HepG2 (cell line): ENCODE results near the gene ACTR3. TPM values are rescaled to one million over a fixed set of nuclear protein-coding genes. Genes with fewer than 3 reads are reported as not detected.

Source experiments
- AHR ChIP-seq: IDR thresholded peaks from 2 replicates; pipeline ENCODE4 v1.6.1; 2018; ENCODE audit warnings: missing genetic modification reagents, missing compliant biosample characterization
- ERF ChIP-seq: IDR thresholded peaks from 2 replicates; pipeline ENCODE4 v1.6.1; 2018; ENCODE audit warnings: missing biosample characterization, missing genetic modification reagents
- FOXA1 ChIP-seq, 2 experiments: fragments of 450-650 bp in 1 of 2; sonication (generic) in 1 of 2; formaldehyde crosslinking in 1 of 2; IDR thresholded peaks; 2 replicates each; pipeline versions ENCODE4 v1.4.0 to v1.6.1; 2016 to 2020; ENCODE audit warnings: missing genetic modification reagents in 1 of 2
- HDAC1 ChIP-seq: sonication (generic); formaldehyde crosslinking; IDR thresholded peaks from 2 replicates; pipeline ENCODE4 v1.5.1; 2020; ENCODE audit warnings: mild to moderate bottlenecking, missing genetic modification reagents
- HDAC2 ChIP-seq: sonication (generic); formaldehyde crosslinking; IDR thresholded peaks from 2 replicates; pipeline ENCODE4 v1.4.0; 2020; ENCODE audit warnings: missing genetic modification reagents
- HNRNPL ChIP-seq: fragments of 200-400 bp; formaldehyde crosslinking; IDR thresholded peaks from 2 replicates; pipeline ENCODE4 v1.6.1; 2017; ENCODE audit warnings: mild to moderate bottlenecking, low read depth, low read length
- HNRNPUL1 ChIP-seq: fragments of 200-400 bp; formaldehyde crosslinking; IDR thresholded peaks from 2 replicates; pipeline ENCODE4 v1.6.1; 2017; ENCODE audit warnings: low read depth, mild to moderate bottlenecking, low read length, moderate library complexity
- JDP2 ChIP-seq: sonication (generic); formaldehyde crosslinking; IDR thresholded peaks from 2 replicates; pipeline ENCODE4 v1.8.1; 2022; ENCODE audit warnings: missing genetic modification reagents, borderline replicate concordance
- KDM5A ChIP-seq: fragments of 200-600 bp; sonication (generic); IDR thresholded peaks from 2 replicates; pipeline ENCODE4 v1.7.0; 2018; ENCODE audit warnings: antibody characterized with exemption, mild to moderate bottlenecking, low read length, borderline replicate concordance
- KLF13 ChIP-seq: sonication (generic); formaldehyde crosslinking; IDR thresholded peaks from 2 replicates; pipeline ENCODE4 v1.4.0; 2020; ENCODE audit warnings: mild to moderate bottlenecking, missing genetic modification reagents
- NFIC ChIP-seq: IDR thresholded peaks from 2 replicates; pipeline ENCODE4 v1.6.1; 2012; ENCODE audit warnings: mild to moderate bottlenecking, low read length, inconsistent platforms
- NR2F1 ChIP-seq, 2 experiments: fragments of 450-650 bp in 1 of 2; formaldehyde crosslinking in 1 of 2; IDR thresholded peaks; 2 replicates each; pipeline versions ENCODE4 v1.5.0 to v1.6.1; 2016 to 2020; ENCODE audit warnings: mild to moderate bottlenecking in 1 of 2, missing compliant biosample characterization in 1 of 2, missing genetic modification reagents in 1 of 2, moderate library complexity in 1 of 2
- NR2F6 ChIP-seq, 2 experiments: IDR thresholded peaks; 2 replicates each; pipeline ENCODE4 v1.6.1; 2016; ENCODE audit warnings: antibody characterized with exemption in 1 of 2, mild to moderate bottlenecking in 1 of 2
- PTBP1 ChIP-seq: fragments of 200-400 bp; formaldehyde crosslinking; IDR thresholded peaks from 2 replicates; pipeline ENCODE4 v1.6.1; 2018; ENCODE audit warnings: low read length, low read depth; ENCODE audit not compliant: poor library complexity, severe bottlenecking
- RBM39 ChIP-seq: fragments of 200-400 bp; formaldehyde crosslinking; IDR thresholded peaks from one replicate; pipeline ENCODE4 v1.6.1; 2018; ENCODE audit warnings: antibody characterized with exemption, mild to moderate bottlenecking, low read depth, low read length; ENCODE audit not compliant: poor library complexity, severe bottlenecking
- REL ChIP-seq: sonication (generic); formaldehyde crosslinking; conservative IDR thresholded peaks from 2 replicates; pipeline ENCODE4 v1.8.0; 2022; ENCODE audit warnings: mild to moderate bottlenecking, missing genetic modification reagents, moderate library complexity
- SKI ChIP-seq: fragments of 450-650 bp; IDR thresholded peaks from one replicate; pipeline ENCODE4 v1.6.1; 2018; ENCODE audit warnings: mild to moderate bottlenecking; ENCODE audit not compliant: partially characterized antibody
- SMARCE1 ChIP-seq: fragments of 450-650 bp; IDR thresholded peaks from 2 replicates; pipeline ENCODE4 v1.6.1; 2017; ENCODE audit warnings: borderline replicate concordance
- SP2 ChIP-seq: sonication (generic); formaldehyde crosslinking; IDR thresholded peaks from 2 replicates; pipeline ENCODE4 v1.5.1; 2020; ENCODE audit warnings: mild to moderate bottlenecking, missing genetic modification reagents
- SRSF1 ChIP-seq: fragments of 200-400 bp; formaldehyde crosslinking; optimal IDR thresholded peaks from 2 replicates; pipeline ENCODE3; 2017; ENCODE audit warnings: mild to moderate bottlenecking, low read depth, low read length, moderate library complexity
- ZBTB1 ChIP-seq: sonication (generic); formaldehyde crosslinking; IDR thresholded peaks from 2 replicates; pipeline ENCODE4 v1.4.0; 2020; ENCODE audit warnings: missing genetic modification reagents, borderline replicate concordance
- ZFP36L2 ChIP-seq: sonication (generic); formaldehyde crosslinking; IDR thresholded peaks from 2 replicates; pipeline ENCODE4 v1.4.0; 2020; ENCODE audit warnings: missing genetic modification reagents
- ZKSCAN5 ChIP-seq: sonication (generic); formaldehyde crosslinking; IDR thresholded peaks from 2 replicates; pipeline ENCODE4 v1.5.1; 2020; ENCODE audit warnings: mild to moderate bottlenecking, missing genetic modification reagents
- ZNF331 ChIP-seq: sonication (generic); formaldehyde crosslinking; IDR thresholded peaks from 2 replicates; pipeline ENCODE4 v1.4.0; 2020; ENCODE audit warnings: missing genetic modification reagents
- ZNF333 ChIP-seq: sonication (generic); formaldehyde crosslinking; IDR thresholded peaks from 2 replicates; pipeline ENCODE4 v1.4.0; 2020; ENCODE audit warnings: mild to moderate bottlenecking, missing genetic modification reagents, borderline replicate concordance
- ZNF446 ChIP-seq: sonication (generic); formaldehyde crosslinking; IDR thresholded peaks from 2 replicates; pipeline ENCODE4 v1.5.0; 2020; ENCODE audit warnings: mild to moderate bottlenecking, missing genetic modification reagents
- ZNF563 ChIP-seq: sonication (generic); formaldehyde crosslinking; IDR thresholded peaks from 2 replicates; pipeline ENCODE4 v1.8.0; 2022; ENCODE audit warnings: mild to moderate bottlenecking, moderate library complexity, missing genetic modification reagents
- ZNF724P ChIP-seq: sonication (generic); formaldehyde crosslinking; IDR thresholded peaks from 2 replicates; pipeline ENCODE4 v1.8.0; 2022; ENCODE audit warnings: missing genetic modification reagents, borderline replicate concordance
- ZNF737 ChIP-seq: sonication (generic); formaldehyde crosslinking; IDR thresholded peaks from 2 replicates; pipeline ENCODE4 v1.5.0; 2020; ENCODE audit warnings: missing genetic modification reagents, mild to moderate bottlenecking, borderline replicate concordance
- ZSCAN22 ChIP-seq: sonication (generic); formaldehyde crosslinking; IDR thresholded peaks from 2 replicates; pipeline ENCODE4 v1.4.0; 2020; ENCODE audit warnings: mild to moderate bottlenecking, missing genetic modification reagents
- polyA plus RNA-seq, 8 experiments: library from polyadenylated mRNA; depleted of rRNA in 3 of 8; stranded (reverse) in 7 of 8; unstranded in 1 of 8; fragments of >200 nt; fragmentation: Illumina TruSeq in 4 of 8; extraction: Trizol in 4 of 8; gene quantifications; 2 replicates each; pipeline versions ENCODE4 v1.2.1 to v1.2.3, GENCODE V29; 2011 to 2016; ENCODE audit warnings: low read depth in 4 of 8, missing spikeins in 1 of 8, mixed read lengths in 1 of 8; ENCODE audit not compliant: insufficient read depth in 1 of 8
- total RNA-seq, 5 experiments: library from RNA; depleted of rRNA; stranded (reverse); fragments of >200 nt; fragmentation: Illumina TruSeq; extraction: Trizol; gene quantifications; 2 replicates each; pipeline ENCODE4 v1.2.3, GENCODE V29; 2016; ENCODE audit warnings: low read depth in 1 of 5
- TF ChIP-seq, protein P1 (sequence below): sonication (generic); formaldehyde crosslinking; IDR thresholded peaks from 2 replicates; pipeline ENCODE4 v1.4.0; 2020; ENCODE audit warnings: mild to moderate bottlenecking, missing genetic modification reagents
- TF ChIP-seq, protein P2 (sequence below): sonication (generic); formaldehyde crosslinking; IDR thresholded peaks from 2 replicates; pipeline ENCODE4 v1.8.0; 2022; ENCODE audit warnings: missing genetic modification reagents, mild to moderate bottlenecking, inconsistent platforms, borderline replicate concordance

The ACTR3 gene
- total and polyA plus RNA-seq, 2 of the 13 experiments (the other 11 are each of a cell fraction or from before 2014, with no cell fraction given), result 123 to 225 TPM

DNA sequence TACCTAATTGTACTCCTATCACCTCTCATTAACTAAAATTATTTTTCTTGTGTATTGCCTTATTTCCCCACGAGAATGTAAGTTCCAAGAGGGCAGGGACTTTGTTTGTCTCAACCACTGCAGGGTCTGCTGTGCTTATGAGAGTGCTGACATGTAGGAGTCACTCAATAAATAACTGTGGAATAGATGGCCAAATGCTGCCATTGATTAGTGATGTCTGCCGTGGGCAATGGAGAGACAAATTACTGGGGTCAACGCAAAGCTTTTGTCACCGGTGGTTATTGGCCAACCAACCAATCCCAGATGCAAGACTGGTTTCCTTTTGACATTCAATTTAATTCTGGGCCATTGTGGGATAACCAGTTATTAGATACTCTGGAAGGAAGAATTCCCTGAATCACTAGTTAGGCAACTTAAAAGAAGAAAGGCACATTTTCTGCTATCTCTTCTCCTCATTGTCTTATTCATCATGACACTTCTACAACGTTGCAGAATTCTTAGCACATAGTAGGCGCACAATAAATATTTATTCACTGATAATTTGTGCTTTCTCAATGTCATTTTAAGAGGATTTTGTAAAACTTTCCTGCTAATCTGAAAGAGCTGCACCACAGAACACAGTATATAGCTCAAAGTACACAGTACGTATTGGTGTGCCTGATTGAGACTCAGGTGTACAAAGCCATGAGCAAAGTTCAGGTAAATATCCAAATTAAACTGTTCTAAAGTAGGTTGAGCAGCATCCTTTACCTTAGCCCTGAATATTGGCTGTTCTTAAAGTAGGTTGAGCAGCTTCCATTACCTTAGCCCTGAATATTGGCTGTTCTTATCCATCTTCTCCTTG is 95.9 kb downstream of the ACTR3 start (continued):
- no peak for TF ChIP-seq REL (CRISPR knock-in tag)
- TF ChIP-seq HDAC1 (CRISPR knock-in tag), result peak; percentile 61; the same call in 1 of the 2 replicates
- no peak for TF ChIP-seq SP2 (CRISPR knock-in tag)
- TF ChIP-seq ZNF563 (CRISPR knock-in tag), result no peak
- TF ChIP-seq ZNF737 (CRISPR knock-in tag), result no peak
- no peak for TF ChIP-seq ZNF446 (CRISPR knock-in tag)
- TF ChIP-seq HNRNPL, result no peak
- no peak for TF ChIP-seq SRSF1
- no peak for TF ChIP-seq ZFP36L2
- no peak for TF ChIP-seq ERF (CRISPR knock-in tag)
- TF ChIP-seq AHR, result no peak
- TF ChIP-seq RBM39, result no peak
- TF ChIP-seq NR2F6 (IDR thresholded peaks at IDR 0.05), result no peak
- peak; percentile 27; the same call in 1 of the 2 replicates for TF ChIP-seq NR2F6 (CRISPR knock-in tag; IDR thresholded peaks at IDR 0.05)
- TF ChIP-seq NFIC, result peak; percentile 35; the same call in 1 of the 2 replicates
- peak; percentile 73 for TF ChIP-seq HDAC2 (CRISPR knock-in tag)
- TF ChIP-seq, protein P1, sequence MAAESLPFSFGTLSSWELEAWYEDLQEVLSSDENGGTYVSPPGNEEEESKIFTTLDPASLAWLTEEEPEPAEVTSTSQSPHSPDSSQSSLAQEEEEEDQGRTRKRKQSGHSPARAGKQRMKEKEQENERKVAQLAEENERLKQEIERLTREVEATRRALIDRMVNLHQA, result no peak
- TF ChIP-seq SMARCE1, result no peak
- no peak for TF ChIP-seq ZNF333 (CRISPR knock-in tag)
- no peak for TF ChIP-seq ZNF724P (CRISPR knock-in tag)
- no peak for TF ChIP-seq KDM5A
- no peak for TF ChIP-seq KLF13 (CRISPR knock-in tag)
- TF ChIP-seq ZBTB1 (CRISPR knock-in tag), result no peak
- no peak for TF ChIP-seq ZKSCAN5 (CRISPR knock-in tag)
- TF ChIP-seq, protein P2, sequence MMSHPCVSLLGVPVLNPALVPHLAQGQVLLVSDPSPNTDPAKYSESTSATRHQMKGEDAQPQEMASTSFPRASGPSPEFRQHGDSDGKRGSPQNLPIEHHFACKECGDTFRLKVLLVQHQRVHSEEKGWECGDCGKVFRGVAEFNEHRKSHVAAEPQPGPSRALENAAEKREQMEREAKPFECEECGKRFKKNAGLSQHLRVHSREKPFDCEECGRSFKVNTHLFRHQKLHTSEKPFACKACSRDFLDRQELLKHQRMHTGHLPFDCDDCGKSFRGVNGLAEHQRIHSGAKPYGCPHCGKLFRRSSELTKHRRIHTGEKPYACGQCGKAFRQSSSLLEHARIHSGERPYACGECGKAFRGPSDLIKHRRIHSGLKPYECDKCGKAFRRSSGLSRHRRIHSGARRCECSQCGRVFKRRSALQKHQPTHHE (CRISPR knock-in tag), result no peak
- no peak for TF ChIP-seq PTBP1
- no peak for TF ChIP-seq ZNF331
- TF ChIP-seq SKI, result no peak
- TF ChIP-seq JDP2 (CRISPR knock-in tag), result no peak
- TF ChIP-seq NR2F1 (CRISPR knock-in tag; IDR thresholded peaks at IDR 0.05), result no peak
- TF ChIP-seq FOXA1 (IDR thresholded peaks at IDR 0.05), result no peak
- peak; percentile 28; the same call in 1 of the 2 replicates for TF ChIP-seq FOXA1 (CRISPR knock-in tag; IDR thresholded peaks at IDR 0.05)
- TF ChIP-seq HNRNPUL1, result no peak
- no peak for TF ChIP-seq ZSCAN22 (CRISPR knock-in tag)
